PC-9 (cell line): ENCODE results near the gene ADAMTSL1.

Experiments used
- EZH2 ChIP-seq: fragments of 200-600 bp; sonication (generic); IDR thresholded peaks from 2 replicates; pipeline ENCODE4 v1.8.0; 2017; ENCODE audit warnings: antibody characterized with exemption, low read depth
- TF ChIP-seq, protein P1 (sequence below): fragments of 200-600 bp; sonication (generic); conservative IDR thresholded peaks from 2 replicates; pipeline ENCODE4 v1.6.1; 2017; ENCODE audit warnings: mixed run types, antibody characterized with exemption, mild to moderate bottlenecking, moderate library complexity

DNA sequence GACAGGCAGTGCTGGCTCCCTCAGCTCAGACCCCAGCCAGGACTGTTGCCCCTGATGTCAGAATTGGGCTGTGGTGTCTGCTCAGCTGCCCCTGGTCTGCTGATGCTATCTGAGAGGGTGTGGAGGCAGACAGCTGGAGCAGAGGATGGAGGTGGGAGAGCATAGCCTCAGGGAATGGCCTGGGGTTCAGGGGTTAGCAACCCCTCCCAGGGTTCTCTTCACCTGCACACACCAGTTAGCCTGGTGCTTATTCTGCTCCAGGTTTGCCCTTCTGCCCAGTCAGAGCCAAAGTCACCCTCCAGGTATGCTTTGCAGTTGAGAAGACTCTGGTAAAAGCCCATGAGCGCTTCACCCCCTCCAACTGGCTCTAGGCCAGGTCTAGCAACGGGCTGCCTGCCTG lies 449.2 kb downstream of the ADAMTSL1 start:
- TF ChIP-seq, protein P1, sequence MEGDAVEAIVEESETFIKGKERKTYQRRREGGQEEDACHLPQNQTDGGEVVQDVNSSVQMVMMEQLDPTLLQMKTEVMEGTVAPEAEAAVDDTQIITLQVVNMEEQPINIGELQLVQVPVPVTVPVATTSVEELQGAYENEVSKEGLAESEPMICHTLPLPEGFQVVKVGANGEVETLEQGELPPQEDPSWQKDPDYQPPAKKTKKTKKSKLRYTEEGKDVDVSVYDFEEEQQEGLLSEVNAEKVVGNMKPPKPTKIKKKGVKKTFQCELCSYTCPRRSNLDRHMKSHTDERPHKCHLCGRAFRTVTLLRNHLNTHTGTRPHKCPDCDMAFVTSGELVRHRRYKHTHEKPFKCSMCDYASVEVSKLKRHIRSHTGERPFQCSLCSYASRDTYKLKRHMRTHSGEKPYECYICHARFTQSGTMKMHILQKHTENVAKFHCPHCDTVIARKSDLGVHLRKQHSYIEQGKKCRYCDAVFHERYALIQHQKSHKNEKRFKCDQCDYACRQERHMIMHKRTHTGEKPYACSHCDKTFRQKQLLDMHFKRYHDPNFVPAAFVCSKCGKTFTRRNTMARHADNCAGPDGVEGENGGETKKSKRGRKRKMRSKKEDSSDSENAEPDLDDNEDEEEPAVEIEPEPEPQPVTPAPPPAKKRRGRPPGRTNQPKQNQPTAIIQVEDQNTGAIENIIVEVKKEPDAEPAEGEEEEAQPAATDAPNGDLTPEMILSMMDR = no peak
- no peak for TF ChIP-seq EZH2
